Peyer's patch (tissue), 4 donors: ENCODE results near the gene KRT79. TPM values are rescaled to one million over a fixed set of nuclear protein-coding genes. Genes with fewer than 3 reads are reported as not detected.

ENCODE experiments used
- DNase-seq, 3 donors: peaks; one replicate each; pipeline ENCODE4 v3.0.0-alpha.2; 2017 to 2019
- H3K27ac ChIP-seq, 4 donors: fragments of 200-600 bp; sonication (generic); one replicate each; pipeline ENCODE4 v1.5.1; 2016 to 2019
- H3K27me3 ChIP-seq, 2 donors: fragments of 200-600 bp; sonication (generic); one replicate each; pipeline ENCODE4 v1.5.1; 2019
- H3K36me3 ChIP-seq, 3 donors: fragments of 200-600 bp; sonication (generic); one replicate each; pipeline ENCODE4 v1.5.1; 2016 to 2019
- H3K4me1 ChIP-seq, 4 donors: fragments of 200-600 bp; sonication (generic); one replicate each; pipeline ENCODE4 v1.5.1; 2016 to 2019
- H3K4me3 ChIP-seq, 4 donors: fragments of 200-600 bp; sonication (generic); 1 replicate in 3 of 4; 2 replicates in 1 of 4; pipeline ENCODE4 v1.5.1; 2016 to 2019; ENCODE audit warnings: mild to moderate bottlenecking in 1 of 4
- H3K9me3 ChIP-seq, 4 donors: fragments of 200-600 bp; sonication (generic); one replicate each; pipeline ENCODE4 v1.5.1; 2016 to 2019; ENCODE audit warnings: mild to moderate bottlenecking in 1 of 4
- POLR2A ChIP-seq, 2 donors: fragments of 450-650 bp; IDR thresholded peaks; one replicate each; pipeline ENCODE4 v1.5.1; 2017; ENCODE audit warnings: antibody characterized with exemption in 2 of 2, mild to moderate bottlenecking in 2 of 2, moderate library complexity in 2 of 2
- small RNA-seq, 2 donors: library from RNA; depleted of rRNA; stranded (forward); fragments of <200 nt; gene quantifications; one replicate each; pipeline ENCODE3, GENCODE V24; 2016
- total RNA-seq, 4 donors: library from RNA; depleted of rRNA; stranded (reverse); fragments of >200 nt; gene quantifications; one replicate each; pipeline ENCODE4 v1.1.0, GENCODE V29; 2016
- TF ChIP-seq, protein P1 (sequence below), 6 experiments: fragments of 450-650 bp in 4 of 6; fragments of 200-600 bp in 2 of 6; sonication (generic) in 1 of 6; IDR thresholded peaks; one replicate each; pipeline ENCODE4 v1.5.1; 2017 to 2019; ENCODE audit warnings: antibody characterized with exemption in 6 of 6, mild to moderate bottlenecking in 3 of 6, moderate library complexity in 1 of 6

KRT79 gene
- total RNA-seq, 4 donors from 2014 or later, result not detected

- H3K4me1 ChIP-seq, result no peaks in the 10 kb centered on the region
- TF ChIP-seq POLR2A (IDR thresholded peaks at IDR 0.05), result no peak
- TF ChIP-seq, protein P1, sequence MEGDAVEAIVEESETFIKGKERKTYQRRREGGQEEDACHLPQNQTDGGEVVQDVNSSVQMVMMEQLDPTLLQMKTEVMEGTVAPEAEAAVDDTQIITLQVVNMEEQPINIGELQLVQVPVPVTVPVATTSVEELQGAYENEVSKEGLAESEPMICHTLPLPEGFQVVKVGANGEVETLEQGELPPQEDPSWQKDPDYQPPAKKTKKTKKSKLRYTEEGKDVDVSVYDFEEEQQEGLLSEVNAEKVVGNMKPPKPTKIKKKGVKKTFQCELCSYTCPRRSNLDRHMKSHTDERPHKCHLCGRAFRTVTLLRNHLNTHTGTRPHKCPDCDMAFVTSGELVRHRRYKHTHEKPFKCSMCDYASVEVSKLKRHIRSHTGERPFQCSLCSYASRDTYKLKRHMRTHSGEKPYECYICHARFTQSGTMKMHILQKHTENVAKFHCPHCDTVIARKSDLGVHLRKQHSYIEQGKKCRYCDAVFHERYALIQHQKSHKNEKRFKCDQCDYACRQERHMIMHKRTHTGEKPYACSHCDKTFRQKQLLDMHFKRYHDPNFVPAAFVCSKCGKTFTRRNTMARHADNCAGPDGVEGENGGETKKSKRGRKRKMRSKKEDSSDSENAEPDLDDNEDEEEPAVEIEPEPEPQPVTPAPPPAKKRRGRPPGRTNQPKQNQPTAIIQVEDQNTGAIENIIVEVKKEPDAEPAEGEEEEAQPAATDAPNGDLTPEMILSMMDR (IDR thresholded peaks at IDR 0.05), result no peak
- no peak overlapping the region for H3K4me3 ChIP-seq
- DNase-seq, result no peak
- H3K27ac ChIP-seq, result no peak overlapping the region
- H3K27me3 ChIP-seq, result no peaks in the 10 kb centered on the region
- no peaks in the 10 kb centered on the region for H3K9me3 ChIP-seq
- H3K36me3 ChIP-seq, result no peaks in the 10 kb centered on the region
Observed at GRCh38 chr12:52772188-52772587, 61.9 kb downstream of the KRT79 start.

GRCh38 chr12:52771505-52771904, 62.6 kb downstream of the KRT79 start:
- Histone ChIP-seq H3K9me3 (no peaks in the 10 kb centered on the region), H3K4me1 (no peaks in the 10 kb centered on the region), H3K36me3 (no peaks in the 10 kb centered on the region), H3K4me3 (no peak overlapping the region), H3K27me3 (no peaks in the 10 kb centered on the region), H3K27ac (no peak overlapping the region)
- no peak for TF ChIP-seq POLR2A (IDR thresholded peaks at IDR 0.05)
- TF ChIP-seq, protein P1 (IDR thresholded peaks at IDR 0.05), result no peak
- DNase-seq, result no peak

Small RNA genes lying within 50 kb of the gene (small RNA-seq; reads per million reads assigned to genes)
- gene AC107016.2, result 0 reads per million in 2 donors

Other genes starting within 250 kb of the KRT79 start
- 1 to 10 TPM in 3 of 4 donors, not detected in 1; 1.1 to 4.5 (median 2.3) TPM for gene KRT72, start 232.8 kb downstream of the KRT79 start, total RNA-seq
- gene KRT73, start 215.8 kb downstream of the KRT79 start, total RNA-seq, result 1 to 10 TPM in 1 of 4 donors, under 1 TPM in 1, not detected in 2; 0.40 to 1.2 TPM
- 1 to 10 TPM in 1 of 4 donors, under 1 TPM in 1, not detected in 2; 0.47 to 2.5 TPM for gene KRT2, start 182.1 kb downstream of the KRT79 start, total RNA-seq
- 1 to 10 TPM in 1 of 4 donors, under 1 TPM in 2, not detected in 1; 0.76 to 1.7 (median 0.94) TPM for gene KRT1, start 153.9 kb downstream of the KRT79 start, total RNA-seq
- not detected for gene KRT77, start 130.8 kb downstream of the KRT79 start, total RNA-seq
- gene KRT76, start 57.0 kb downstream of the KRT79 start, total RNA-seq, result not detected
- gene KRT3, start 38.2 kb downstream of the KRT79 start, total RNA-seq, result not detected
- gene KRT4, start 20.2 kb downstream of the KRT79 start, total RNA-seq, result not detected
- not detected for gene KRT78, start 14.7 kb upstream of the KRT79 start, total RNA-seq
- gene KRT8, start 70.8 kb upstream of the KRT79 start, total RNA-seq, result 1,000 to 10,000 TPM; 1,046 to 2,452 (median 2,098) TPM
- gene KRT18, start 114.8 kb upstream of the KRT79 start, total RNA-seq, result 100 to 1,000 TPM; 320 to 614 (median 477) TPM
- gene EIF4B, start 172.1 kb upstream of the KRT79 start, total RNA-seq, result 100 to 1,000 TPM; 234 to 531 (median 250) TPM
- gene TNS2, start 215.8 kb upstream of the KRT79 start, total RNA-seq, result 100 to 1,000 TPM in 3 of 4 donors, 10 to 100 TPM in 1; 29.2 to 274 (median 154) TPM
- 10 to 100 TPM; 27.8 to 38.7 (median 34.8) TPM for gene SPRYD3, start 245.1 kb upstream of the KRT79 start, total RNA-seq